Measurements from ENCODE around the gene NOTCH1.

NOTCH1 gene

DNA sequence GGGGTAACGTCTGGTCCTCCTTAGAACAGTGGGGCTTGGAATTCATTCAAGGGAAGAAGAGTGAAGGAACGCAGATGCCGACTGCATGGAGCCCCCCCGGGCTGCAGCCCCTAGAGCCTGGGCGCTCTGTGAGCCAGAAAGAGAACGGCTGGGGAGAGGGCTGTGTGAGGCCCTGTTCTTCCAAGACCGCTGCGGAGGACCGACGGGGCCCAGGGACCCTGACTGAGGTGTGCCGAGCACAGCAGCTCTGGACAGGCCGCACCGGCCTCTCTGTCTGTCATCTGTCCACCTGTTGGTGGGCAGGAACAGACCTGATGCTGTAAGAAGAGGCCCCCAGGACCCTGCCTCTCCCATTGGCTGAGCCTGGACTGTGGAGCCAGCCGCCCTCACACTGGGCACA lies 7.7 kb upstream of the NOTCH1 start:
- TF ChIP-seq, protein P1, sequence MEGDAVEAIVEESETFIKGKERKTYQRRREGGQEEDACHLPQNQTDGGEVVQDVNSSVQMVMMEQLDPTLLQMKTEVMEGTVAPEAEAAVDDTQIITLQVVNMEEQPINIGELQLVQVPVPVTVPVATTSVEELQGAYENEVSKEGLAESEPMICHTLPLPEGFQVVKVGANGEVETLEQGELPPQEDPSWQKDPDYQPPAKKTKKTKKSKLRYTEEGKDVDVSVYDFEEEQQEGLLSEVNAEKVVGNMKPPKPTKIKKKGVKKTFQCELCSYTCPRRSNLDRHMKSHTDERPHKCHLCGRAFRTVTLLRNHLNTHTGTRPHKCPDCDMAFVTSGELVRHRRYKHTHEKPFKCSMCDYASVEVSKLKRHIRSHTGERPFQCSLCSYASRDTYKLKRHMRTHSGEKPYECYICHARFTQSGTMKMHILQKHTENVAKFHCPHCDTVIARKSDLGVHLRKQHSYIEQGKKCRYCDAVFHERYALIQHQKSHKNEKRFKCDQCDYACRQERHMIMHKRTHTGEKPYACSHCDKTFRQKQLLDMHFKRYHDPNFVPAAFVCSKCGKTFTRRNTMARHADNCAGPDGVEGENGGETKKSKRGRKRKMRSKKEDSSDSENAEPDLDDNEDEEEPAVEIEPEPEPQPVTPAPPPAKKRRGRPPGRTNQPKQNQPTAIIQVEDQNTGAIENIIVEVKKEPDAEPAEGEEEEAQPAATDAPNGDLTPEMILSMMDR (IDR thresholded peaks at IDR 0.05; ENCODE audit: low read length, missing control alignments) = no peak
- H3K4me3 ChIP-seq (replicated peaks; ENCODE audit: low read depth, low read length) = no peak overlapping the region
- no peak for DNase-seq (ENCODE audit: low read depth)

DNA sequence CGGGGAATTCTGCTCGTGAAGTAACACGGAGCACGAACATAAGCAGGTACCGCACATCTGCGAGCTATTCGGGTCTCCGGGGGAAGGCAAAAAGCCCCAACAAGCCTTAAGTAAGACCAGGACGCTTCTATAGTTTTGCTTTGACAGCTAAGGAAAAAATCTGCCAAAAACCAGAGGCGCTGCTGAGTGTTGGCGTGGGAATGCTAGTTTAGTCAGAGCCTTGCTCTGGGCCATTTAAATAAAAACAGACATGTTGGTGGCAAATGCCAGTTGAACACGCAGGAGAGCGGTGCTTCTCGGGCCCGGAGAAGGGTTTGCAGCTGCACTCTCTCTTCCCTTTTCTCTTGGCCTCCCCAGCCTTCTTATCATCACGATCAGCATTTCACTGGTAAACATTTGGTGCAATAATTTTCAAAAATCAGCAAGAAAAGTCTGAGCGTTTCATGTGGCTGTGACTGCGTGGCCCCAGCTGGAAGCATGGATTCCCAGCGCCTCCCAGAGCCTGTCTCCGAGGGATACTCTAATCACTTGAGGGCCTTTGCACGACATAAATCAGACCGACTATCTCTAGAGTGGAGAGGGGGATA lies 6.4 kb upstream of the NOTCH1 start:
- peak; percentile 59 for DNase-seq (ENCODE audit: low read depth)
- TF ChIP-seq, protein P1 (IDR thresholded peaks at IDR 0.05; ENCODE audit: low read length, missing control alignments) = no peak
- no peak overlapping the region for H3K4me3 ChIP-seq (replicated peaks; ENCODE audit: low read depth, low read length)

DNA sequence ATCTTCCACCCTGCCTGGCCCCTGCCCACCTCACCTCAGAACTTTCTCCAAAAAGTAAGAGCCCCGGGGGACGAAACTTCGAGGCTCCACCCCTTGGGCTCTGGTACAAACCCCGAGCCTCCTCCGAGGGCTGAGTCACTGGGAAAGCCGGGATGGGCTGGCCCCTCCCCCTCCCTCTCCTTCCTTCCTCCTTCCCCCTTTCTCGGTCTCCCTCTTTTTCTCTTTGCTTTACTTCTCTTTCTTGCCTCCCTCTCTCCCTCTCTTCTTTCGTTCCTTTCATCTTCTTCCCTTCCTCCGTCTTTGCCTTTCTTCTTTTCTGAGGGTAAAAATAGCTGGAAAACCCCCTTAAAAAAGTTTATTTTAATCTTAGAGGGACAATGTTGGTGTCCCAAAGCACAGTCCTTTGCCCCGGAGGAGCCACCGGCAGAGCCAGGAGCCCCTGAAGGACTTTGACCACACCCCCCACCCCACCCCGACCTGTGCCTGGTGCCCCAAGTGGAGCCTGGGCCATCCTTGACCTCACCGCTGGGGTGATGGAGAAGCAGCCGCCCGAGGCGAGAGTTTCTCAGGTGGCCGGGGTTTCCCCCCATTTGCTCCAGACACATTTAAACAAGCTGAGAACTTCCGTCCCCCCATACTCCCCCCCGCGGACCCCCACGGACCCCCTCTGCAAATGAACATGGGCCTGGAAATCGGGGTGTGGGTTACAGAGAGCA lies 5.7 kb upstream of the NOTCH1 start:
- H3K4me3 ChIP-seq (replicated peaks; ENCODE audit: low read depth, low read length) = peak overlapping the region; percentile 14
- DNase-seq (ENCODE audit: low read depth) = peak; percentile 69
- TF ChIP-seq, protein P1 (IDR thresholded peaks at IDR 0.05; ENCODE audit: low read length, missing control alignments) = no peak

DNA sequence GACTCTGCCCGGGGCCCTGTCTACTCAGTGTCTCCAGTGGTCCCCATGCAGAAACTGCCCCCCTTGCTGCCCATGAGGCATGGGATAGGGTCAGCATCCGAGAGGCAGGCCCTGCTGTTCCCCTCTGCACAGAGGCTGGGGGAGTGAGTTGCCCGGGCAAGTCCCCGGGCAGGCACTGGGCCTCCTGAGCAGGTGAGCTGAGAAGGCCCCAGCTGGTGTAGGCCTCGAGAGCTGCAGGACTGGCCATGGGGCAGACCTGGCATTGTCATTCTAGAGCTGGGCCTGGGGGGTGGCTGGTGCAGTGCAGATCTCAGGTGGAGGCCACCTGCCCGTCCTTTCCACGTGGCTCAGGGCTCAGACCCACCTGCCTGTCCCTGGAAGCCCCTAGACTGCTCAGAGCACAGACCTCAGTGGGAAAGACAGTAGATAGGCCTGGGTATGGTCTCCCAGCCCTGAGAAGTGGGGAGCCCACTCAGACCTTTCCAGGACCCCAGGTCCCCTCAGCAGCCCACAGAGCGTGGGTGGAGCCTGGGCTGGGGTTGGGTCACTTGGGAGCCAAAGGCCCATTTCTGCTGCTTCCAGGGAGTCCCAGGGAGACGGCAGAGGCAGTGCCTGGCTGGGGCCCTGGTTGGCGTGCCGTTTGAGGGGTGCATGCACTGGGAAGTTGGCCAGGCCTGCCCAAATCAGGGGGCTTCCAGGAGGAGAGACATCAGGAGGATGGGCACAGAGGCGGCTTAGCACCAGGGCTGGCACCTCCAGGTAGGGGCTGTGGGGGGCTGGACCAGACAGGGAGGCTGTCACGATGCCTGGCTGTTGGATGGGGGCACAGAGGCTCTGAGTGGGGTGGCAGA lies 4.8 kb upstream of the NOTCH1 start:
- no peak for DNase-seq (ENCODE audit: low read depth)
- TF ChIP-seq, protein P1 (IDR thresholded peaks at IDR 0.05; ENCODE audit: low read length, missing control alignments) = no peak
- no peak overlapping the region for H3K4me3 ChIP-seq (replicated peaks; ENCODE audit: low read depth, low read length)

DNA sequence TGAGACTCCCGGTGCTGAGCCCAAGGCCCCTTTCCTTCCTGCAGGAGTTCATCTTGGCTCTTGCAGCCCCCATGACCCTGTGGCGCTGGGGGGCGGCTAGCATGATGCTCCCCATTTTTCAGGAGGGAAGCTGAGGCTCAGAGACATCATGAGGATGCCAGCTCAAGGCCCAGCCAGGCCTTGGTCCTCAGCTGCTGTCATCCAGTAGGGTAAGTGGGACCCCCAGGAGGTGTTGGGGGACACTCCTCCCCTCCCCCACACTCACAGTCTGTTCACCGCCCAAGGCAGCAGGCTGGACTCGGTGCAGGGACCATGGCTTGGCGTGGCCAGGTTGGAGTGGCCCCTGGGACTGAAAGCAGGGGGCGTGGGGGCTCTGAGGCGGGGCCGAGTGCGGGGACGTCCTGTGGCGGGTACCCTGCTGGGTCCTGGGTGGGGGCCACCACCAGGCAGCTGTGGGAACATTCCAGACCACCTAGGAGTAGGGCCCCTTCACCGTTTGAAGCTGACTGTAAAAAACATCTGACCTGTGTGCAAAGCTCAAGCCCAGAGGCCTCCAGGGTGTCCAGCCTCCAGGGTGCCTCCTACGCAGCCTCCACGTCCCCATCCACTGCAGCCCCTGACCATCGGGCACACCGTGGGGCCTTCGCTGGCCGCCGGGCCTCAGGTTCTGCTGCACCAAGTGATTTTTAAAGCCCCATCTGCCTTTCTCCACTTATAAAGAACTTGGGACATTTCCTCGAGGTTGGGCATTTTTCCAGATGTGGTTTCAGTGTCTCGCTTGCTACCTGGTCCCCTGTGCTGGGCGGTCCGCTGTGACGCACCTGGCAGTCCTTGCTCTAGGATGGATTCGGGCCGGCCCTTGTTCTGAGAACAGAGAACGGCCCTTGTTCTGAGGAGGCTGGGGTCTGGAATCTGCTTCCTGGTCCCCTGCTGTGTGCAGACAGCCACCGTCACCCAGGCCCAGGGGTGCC lies 3.4 kb upstream of the NOTCH1 start:
- no peak overlapping the region for H3K4me3 ChIP-seq (replicated peaks; ENCODE audit: low read depth, low read length)
- TF ChIP-seq, protein P1 (IDR thresholded peaks at IDR 0.05; ENCODE audit: low read length, missing control alignments) = no peak
- no peak for DNase-seq (ENCODE audit: low read depth)

DNA sequence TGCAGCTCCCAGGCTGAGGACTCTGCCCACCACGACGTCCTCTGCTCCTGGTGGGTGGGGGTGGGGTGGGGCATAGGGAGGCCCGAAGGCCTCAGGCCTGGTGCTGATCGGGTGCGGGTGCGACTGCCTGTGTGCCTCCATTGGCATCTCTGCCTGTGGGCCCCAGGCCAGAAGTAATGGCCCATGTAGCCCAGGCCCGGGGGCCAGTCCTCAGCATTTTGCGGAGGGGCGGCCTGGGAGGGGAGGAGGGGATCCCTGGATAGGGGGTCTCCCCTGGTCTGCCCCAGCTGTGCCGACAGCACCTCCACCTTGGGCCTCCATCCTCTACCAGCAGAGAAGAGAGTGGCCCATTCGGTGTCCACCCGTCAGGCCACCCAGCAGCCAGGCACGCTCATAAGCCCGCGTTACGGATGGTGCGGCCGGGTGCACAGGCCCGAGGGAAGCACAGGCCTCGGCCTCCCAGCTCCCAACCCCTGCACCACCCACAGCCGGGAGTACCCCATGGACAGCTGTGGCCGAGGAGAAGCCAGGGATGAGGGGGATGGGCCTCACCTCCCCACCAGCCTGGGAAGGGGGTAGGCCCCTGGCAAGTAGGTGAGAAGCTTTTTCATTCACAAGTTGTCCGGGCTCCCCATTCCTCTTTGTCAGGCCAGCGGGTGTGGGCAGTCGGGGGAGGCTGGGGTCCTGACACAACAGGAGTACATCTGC lies 1.8 kb upstream of the NOTCH1 start:
- TF ChIP-seq, protein P1 (IDR thresholded peaks at IDR 0.05; ENCODE audit: low read length, missing control alignments) = no peak
- DNase-seq (ENCODE audit: low read depth) = no peak

More for the DNA sequence above, 1.8 kb upstream of the NOTCH1 start:
- no peak overlapping the region for H3K4me3 ChIP-seq (replicated peaks; ENCODE audit: low read depth, low read length)
